GM10266 (cell line): Measurements from ENCODE around the gene AFF3.

Source experiments
- DNase-seq: peaks from one replicate; pipeline ENCODE4 v3.0.0; 2012; ENCODE audit errors: extremely low spot score
- CTCF ChIP-seq: IDR thresholded peaks from 2 replicates; pipeline ENCODE4 v1.5.1; 2012; ENCODE audit warnings: mild to moderate bottlenecking, low read depth; ENCODE audit not compliant: control insufficient read depth, insufficient read depth; ENCODE audit errors: missing control alignments

AFF3 gene

DNA sequence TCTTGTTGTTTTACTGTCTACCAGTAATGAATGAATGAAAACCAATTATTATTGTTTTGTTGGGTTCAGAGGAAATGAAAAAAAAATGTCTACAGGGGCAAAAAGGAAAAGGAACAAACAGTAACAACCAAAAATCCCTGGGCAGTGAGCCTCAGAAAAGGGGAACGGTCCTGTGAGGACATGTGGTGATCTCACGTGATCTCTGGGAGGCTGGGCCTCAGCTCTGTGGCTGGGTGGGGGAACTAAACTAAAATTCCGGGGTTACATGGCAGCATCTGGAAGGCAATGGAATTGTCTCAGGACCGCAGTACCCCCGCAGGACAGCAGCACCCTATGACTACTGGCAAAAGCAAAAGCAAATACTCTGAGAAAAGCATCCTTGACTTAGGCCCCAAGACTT is 80.1 kb downstream of the AFF3 start:
- no peak for TF ChIP-seq CTCF
- DNase-seq, result no peak

DNA sequence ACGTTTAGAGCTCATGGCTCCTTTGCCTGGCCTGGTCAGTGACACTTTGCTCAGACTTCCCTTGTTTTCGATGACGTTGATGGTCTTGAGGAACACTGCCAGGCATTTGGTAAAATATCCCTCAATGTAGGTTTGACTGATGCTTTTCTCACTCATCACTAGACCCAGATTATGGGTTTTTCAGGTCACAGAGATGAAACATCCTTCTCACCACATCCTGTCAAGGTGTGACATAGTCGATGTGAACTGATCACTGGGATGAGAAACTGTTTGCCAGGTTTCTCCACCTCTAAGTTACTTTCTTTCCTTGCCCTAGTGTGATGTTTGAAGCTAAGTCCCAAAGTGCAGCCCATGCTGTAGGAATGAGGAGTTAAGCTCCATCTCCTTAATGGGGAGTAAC is 81.5 kb downstream of the AFF3 start:
- TF ChIP-seq CTCF, result no peak
- no peak for DNase-seq

DNA sequence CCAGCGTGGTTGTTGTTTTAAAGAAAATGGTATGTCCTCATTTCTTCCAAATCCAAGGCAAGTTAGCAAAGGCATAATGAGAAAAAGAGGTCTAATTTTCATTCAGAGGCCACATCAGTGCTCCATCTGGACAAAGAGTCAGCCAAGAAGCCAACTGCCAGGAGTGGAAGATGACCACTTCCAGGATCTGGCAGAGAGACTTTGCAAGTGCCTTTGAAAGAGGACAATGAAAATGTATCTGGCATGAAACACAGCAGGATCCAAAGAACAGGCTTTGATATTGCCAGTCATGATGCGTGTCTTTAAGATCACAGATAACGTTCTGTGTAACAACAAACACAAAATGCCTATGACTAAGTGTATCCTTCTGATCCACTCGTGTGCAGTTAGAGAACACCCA is 82.8 kb downstream of the AFF3 start:
- no peak for TF ChIP-seq CTCF

GRCh38 chr2:100057901-100058261 is 84.5 kb downstream of the AFF3 start:
- no peak for DNase-seq
- no peak for TF ChIP-seq CTCF

More for the DNA sequence above, 82.8 kb downstream of the AFF3 start:
- no peak for DNase-seq

DNA sequence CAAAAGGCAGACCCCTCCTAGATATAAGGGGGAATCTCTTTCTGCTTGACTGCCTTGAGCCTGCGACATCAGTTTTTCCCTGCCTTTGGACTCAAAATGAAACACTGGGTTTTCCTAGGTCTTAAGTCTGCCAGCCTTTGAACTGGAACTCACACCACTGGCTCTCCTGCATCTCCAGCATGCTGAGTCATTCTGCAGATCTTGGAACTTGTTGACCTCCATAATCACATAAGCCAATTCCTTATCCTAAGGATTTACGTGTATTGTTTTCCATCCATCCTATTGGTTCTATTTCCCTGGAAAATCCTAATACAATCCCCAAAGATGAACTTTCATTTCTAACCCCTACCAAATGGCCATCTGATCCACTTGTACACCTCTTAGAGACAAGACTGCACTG is 88.0 kb downstream of the AFF3 start:
- no peak for DNase-seq
- TF ChIP-seq CTCF, result no peak

GRCh38 chr2:100053087-100053885 is 89.1 kb downstream of the AFF3 start:
- TF ChIP-seq CTCF, result no peak
- no peak for DNase-seq

DNA sequence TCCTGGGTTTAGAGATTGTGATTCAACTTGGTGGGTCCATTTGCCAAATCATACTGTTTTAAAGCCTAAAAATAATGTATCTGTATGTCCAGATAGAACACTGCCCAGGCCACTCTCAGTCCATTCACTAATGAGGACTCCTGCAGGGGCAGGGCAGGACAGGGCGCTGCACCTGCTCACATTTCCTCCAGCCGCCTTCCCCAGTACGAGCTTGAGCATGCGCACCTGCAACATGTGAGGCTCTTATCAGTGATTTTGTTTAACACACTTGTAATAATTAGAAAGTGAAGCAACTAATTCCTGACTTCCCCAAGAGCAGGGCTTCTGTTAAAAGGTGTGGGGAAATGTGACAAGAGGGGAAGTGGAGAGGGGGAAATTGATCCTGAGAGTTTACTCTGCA is 89.7 kb downstream of the AFF3 start:
- DNase-seq, result no peak
- TF ChIP-seq CTCF, result no peak
